Renal pelvis (tissue), 12 donors: ENCODE measurements around the gene CD8A. TPM values are rescaled to one million over a fixed set of nuclear protein-coding genes. Genes with fewer than 3 reads are reported as not detected.
"Not testable (repeated sequence)": the region's sequence is repeated elsewhere in the genome, so short reads cannot be mapped to it uniquely, and the experiment has no call there.

Experiments used
- DNase-seq: peaks from one replicate; pipeline ENCODE4 v3.0.0-alpha.2; 2013
- long read RNA-seq, 16 experiments: transcript quantifications; one replicate each; lab custom pipeline, GENCODE V29; 2026
- polyA plus RNA-seq, 3 donors: library from polyadenylated mRNA; unstranded; fragments of 120-200 nt; gene quantifications; one replicate each; pipeline ENCODE4 v1.2.1, GENCODE V29; 2013; ENCODE audit not compliant: insufficient read length in 3 of 3

Gene CD8A
- under 1 TPM; 0.26 to 0.37 (median 0.36) TPM for polyA plus RNA-seq
- long read RNA-seq, donor 1, result 0 reads
- long read RNA-seq, donor 2, partial matches to known transcripts, result 0 of 1 reads
- long read RNA-seq, donor 2, other reads (novel, unspliced or antisense), result 0 of 1 reads
- long read RNA-seq, donor 3, result 0 reads
- long read RNA-seq, donor 4, result 0 reads
- long read RNA-seq, donor 5, partial matches to known transcripts, result 0 of 1 reads
- long read RNA-seq, donor 5, other reads (novel, unspliced or antisense), result 0 of 1 reads
- long read RNA-seq, donor 6, result 0 reads
- long read RNA-seq, donor 7, result 0 reads
- long read RNA-seq, donor 8, result 0 reads
- long read RNA-seq, donor 9, result 0 reads
- long read RNA-seq, donor 10, result 0 reads
- long read RNA-seq, donor 11, result 0 reads
- long read RNA-seq, donor 12, result 0 reads
- long read RNA-seq, donor 13, result 0 reads
- long read RNA-seq, donor 14, result 0 reads
- long read RNA-seq, donor 15, result 0 reads
- long read RNA-seq, donor 16, result 0 reads

- no peak for DNase-seq
Observed at GRCh38 chr2:86790676-86791572, at the start of gene CD8A. Gene CD8A, minus strand, starts transcription at chr2:86790913. Its CDS starts 88 bp downstream, at chr2:86790825.

GRCh38 chr2:86839871-86840548, 49.3 kb upstream of the CD8A start:
- not testable (repeated sequence) for DNase-seq

DNA sequence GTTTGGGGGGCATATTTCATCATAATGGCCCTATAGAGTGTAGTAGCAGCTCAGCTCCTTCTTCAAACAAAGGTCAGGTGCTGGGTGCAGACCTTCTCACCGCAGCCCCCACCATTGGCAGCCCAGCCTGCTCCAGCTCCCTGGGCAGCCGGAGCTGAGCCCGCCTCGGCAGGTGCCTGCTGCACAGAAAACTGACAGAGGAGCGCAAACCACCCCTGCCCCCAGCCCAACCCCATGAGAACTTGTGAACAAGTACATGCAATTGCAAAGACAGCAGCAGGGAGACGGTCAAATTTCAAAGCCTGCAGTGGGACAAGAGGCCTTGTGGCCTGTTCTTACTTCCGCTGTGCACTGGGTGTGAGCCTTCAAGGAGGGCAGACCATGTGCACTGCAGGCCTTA, 48.7 kb upstream of the CD8A start:
- DNase-seq, result not testable (repeated sequence)

DNA sequence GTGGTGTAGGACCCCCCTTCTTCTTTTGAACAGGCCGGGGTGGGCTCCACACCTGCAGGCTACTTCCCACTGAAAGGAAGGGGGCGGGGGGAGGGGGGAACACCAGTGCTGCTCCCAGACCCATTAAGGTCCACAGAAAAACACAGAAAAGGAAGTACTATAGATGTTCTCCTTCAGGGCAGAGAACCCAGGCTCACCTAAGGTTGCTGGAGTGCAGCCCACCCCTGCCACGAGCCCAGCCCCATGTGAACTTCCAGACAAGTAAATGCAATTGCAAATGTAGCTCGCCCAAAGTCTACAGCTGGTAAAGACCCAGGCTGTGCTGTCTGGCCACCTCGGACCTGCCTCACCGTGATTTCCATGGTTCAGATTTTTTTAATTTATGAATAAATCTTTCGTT, 47.0 kb upstream of the CD8A start:
- not testable (repeated sequence) for DNase-seq

- DNase-seq, result not testable (repeated sequence)
Observed at GRCh38 chr2:86836915-86837695, 46.4 kb upstream of the CD8A start.

DNA sequence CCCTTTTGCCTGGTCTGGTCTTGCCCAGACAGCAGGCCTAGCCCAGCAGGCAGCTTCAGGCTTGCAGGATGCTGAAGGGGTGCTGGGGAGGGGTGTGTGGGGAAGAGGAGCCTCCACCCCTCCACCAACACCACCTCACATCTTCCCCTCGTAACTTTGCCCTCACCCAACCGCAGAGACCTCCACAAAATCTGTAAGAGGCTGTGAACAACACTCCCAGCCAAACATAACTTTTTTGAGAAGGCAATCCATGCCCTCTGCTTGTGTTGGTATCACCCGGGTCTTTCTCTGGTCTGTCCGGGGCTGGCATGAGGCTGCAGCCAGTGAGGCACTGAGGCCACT, 44.8 kb upstream of the CD8A start:
- not testable (repeated sequence) for DNase-seq

GRCh38 chr2:86833315-86833714, 42.6 kb upstream of the CD8A start:
- no peak for DNase-seq

DNA sequence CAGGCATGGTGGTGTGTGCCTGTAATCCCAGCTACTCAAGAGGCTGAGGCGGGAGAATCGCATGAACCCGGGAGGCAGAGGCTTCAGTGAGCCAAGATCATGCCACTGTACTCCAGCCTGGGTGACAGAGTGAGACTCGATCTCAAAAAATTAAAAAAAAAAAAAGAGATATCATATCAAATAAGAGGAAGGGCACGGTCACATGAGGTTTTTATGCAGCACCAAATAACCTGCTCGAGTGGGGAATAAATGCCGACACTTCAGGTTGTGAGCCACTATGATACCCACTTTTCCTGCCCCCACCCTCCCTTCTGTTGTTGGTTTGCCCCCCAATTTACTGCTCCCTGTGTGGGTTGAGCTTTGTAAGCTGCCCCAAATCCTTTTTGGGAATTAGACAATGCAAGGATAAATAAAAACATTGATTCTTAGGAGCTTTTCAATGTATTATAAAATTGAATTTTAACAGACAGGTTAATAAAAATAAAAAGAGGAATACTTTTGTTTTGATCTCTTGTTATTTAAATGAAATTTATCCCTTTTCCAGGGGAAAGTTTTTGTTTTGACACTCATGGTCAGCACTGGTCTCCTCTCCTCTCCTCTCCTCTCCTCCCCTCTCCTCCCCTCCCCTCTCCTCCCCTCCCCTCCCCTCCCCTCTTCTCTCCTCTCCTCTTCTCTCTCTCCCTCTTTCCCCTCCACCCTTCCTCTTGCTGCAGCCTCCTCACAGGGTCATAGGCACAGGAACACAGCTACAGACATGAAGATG, 41.8 kb upstream of the CD8A start:
- DNase-seq, result no peak

GRCh38 chr2:86831537-86831936, 40.8 kb upstream of the CD8A start:
- no peak for DNase-seq

- no peak for DNase-seq
Observed at GRCh38 chr2:86826951-86827350, 36.2 kb upstream of the CD8A start.

GRCh38 chr2:86825693-86826381, 35.1 kb upstream of the CD8A start:
- no peak for DNase-seq

- DNase-seq, result no peak
Observed at GRCh38 chr2:86825036-86825692, 34.5 kb upstream of the CD8A start.

- DNase-seq, result no peak
Observed at GRCh38 chr2:86822668-86823345, 32.1 kb upstream of the CD8A start.

DNA sequence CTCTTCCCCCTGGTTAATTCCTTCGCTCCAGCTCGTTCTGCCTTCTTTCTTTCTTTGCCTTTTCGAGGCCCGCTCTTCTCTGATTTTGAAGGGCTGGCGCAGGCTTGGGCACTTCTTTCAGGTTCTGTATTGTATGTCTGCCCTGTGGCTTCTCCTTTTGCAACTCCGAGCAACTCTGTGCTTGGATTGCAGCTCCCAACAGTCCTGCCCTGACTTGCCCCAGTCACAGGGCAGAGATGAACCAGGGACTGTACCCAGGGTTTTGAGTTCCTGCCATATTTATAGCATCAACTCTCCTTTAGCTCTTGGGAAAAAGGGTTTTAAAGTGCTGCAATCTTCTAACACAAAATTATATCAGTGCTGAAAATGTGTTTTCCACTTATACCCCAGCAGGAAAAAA, 31.1 kb upstream of the CD8A start:
- no peak for DNase-seq

- no peak for DNase-seq
Observed at GRCh38 chr2:86821306-86821705, 30.6 kb upstream of the CD8A start.

DNA sequence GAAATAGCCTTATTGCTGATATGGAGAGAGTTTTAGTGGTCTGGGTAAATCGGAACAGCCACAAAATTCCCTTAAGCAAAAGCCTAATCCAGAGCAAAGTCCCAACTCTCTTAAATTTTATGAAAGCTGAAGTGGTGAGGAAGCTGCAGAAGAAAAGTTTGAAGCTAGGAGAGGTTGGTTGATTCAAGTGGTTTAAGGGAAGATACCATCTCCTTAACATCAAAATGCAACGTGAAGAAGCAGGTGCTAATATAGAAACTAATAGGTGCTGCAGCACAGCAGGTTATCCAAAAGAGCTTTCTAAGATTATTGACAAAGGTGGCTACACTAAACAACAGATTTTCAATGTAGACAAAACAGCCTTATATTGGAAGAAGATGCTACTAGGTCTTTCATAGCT, 28.2 kb upstream of the CD8A start:
- DNase-seq, result no peak

DNA sequence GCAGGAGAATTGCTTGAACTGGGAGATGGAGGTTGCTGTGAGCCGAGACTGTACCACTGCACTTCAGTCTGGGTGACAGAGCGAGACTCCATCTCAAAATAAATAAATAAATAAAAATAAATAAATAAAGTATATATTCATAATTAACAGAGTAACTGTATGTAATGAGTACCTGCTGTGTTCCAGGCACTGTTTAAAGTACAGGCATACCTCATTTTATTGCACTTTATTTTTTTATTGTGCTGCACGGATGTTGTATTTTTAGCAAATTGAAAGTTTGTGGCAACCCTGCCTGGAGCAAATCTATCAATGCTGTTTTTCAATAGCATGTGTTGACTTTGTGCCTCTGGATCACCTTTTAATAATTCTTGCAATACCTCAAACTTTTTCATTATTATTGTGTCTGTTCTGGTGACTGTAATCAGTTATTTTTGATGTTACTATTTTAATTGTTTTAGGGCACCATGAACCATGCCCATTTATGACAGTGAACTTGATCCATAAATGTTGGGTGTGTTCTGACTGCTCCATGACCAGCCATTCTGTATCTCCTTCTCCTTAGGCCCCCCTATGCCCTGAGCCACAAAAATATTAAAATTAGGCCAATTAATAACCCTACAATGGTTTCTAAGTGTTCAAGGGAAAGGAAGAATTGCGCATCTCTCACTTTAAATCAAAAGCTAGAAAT, 27.5 kb upstream of the CD8A start:
- DNase-seq, result no peak

GRCh38 chr2:86815611-86816010, 24.9 kb upstream of the CD8A start:
- DNase-seq, result no peak
